ENCODE results near the gene NPC2. TPM values are rescaled to one million over a fixed set of nuclear protein-coding genes. Genes with fewer than 3 reads are reported as not detected.

NPC2 gene
- total and polyA plus RNA-seq, 5 donors, result 116 to 170 (median 121) TPM

DNA sequence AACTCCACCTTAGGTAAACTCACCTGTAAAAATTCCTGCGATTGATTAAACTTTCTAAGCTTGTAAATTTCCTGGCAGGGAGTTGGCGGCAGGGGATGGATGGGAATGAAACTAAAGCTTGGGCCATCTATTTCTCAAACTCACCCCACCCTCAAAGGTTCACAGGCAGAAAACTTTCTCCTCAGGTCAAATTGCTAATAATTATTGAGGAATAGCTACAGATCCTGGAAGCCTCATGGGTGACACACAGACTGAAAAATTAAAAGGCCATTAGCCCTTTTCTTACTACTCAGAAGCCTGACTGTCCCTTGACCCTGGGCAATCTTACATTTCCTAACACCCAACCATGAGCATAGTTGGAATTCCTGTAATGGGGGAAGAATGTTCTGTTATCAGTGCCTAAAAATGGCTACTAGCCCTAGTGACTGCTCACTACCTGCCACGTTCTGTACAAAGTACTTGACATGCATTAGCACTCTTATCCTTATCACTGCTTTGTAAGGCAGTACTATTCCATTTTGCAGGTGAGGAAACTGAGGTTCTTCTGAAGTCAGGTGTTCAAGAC lies 54.7 kb downstream of the NPC2 start:
- no peaks in the 10 kb centered on the region for H3K4me1 ChIP-seq (ENCODE audit: control insufficient read depth, insufficient read depth, low read length)
- H3K27me3 ChIP-seq (ENCODE audit: control insufficient read depth, insufficient read depth), result no peaks in the 10 kb centered on the region
- intact Hi-C loops (cut with DNase I), result no loop called here
- H3K9me3 ChIP-seq (ENCODE audit: control insufficient read depth, low read length), result no peaks in the 10 kb centered on the region
- DNase-seq, result no peak
- 64% methylated on average over 3 of the region's 3 CpGs for whole genome bisulfite sequencing
- H3K27ac ChIP-seq (ENCODE audit: low read length), result no peak overlapping the region
- H3K4me3 ChIP-seq (ENCODE audit: low read length), result no peak overlapping the region
- ATAC-seq, result no peak

DNA sequence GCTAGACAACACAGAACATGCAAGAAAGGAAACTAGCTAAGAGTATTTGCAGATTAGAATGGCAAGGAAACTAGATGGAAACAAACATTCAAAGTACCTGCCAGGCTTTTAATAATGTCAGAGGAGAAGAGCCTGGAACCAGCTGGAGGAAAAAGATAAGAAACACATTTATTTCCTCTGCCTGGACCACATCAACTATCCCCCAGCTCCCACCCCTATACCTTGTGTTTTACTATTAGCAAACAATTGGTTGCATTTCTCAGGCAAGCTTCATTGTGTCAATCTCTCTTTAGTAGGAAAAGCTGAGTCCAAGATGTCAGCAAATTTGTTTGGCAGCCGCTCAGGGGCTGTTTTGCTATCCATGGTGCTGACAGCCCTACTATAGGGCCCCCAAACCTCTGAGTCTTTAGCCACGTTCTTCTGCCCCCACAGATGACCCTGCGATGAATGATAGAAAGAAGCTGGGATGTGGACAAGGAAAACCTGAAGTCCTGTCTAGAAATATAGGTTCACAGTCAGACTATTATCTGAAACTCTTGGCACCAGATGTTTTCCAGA lies 55.5 kb downstream of the NPC2 start:
- Histone ChIP-seq H3K27ac (ENCODE audit: low read length) (no peak overlapping the region), H3K4me1 (ENCODE audit: control insufficient read depth, insufficient read depth, low read length) (no peaks in the 10 kb centered on the region), H3K9me3 (ENCODE audit: control insufficient read depth, low read length) (no peaks in the 10 kb centered on the region), H3K27me3 (ENCODE audit: control insufficient read depth, insufficient read depth) (no peaks in the 10 kb centered on the region), H3K4me3 (ENCODE audit: low read length) (no peak overlapping the region)
- DNase-seq, result no peak
- intact Hi-C loops (cut with DNase I), result no loop called here
- ATAC-seq, result no peak
- 14% methylated on average over 3 of the region's 3 CpGs for WGBS

DNA sequence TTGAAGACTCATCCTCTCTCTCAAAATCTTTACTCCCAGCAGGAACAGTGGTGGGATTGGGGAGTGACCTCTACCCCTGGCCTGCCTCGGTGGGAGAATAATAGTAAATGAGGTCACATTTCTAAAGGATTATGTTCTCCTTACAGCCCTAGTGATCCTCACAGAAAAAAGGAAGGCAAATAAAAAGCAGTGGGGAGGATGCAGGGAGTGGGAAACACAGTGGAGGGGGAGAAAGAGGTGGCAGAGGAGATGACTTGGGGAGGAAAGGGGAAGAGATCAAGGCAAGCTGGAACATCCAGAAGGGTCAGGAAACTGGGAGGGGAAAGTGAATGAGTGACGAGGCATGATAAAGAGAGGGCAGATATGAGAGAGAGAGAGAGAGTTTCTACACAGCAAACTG lies 58.8 kb downstream of the NPC2 start:
- Histone ChIP-seq H3K9me3 (ENCODE audit: control insufficient read depth, low read length) (no peaks in the 10 kb centered on the region), H3K27ac (ENCODE audit: low read length) (no peak overlapping the region), H3K4me1 (ENCODE audit: control insufficient read depth, insufficient read depth, low read length) (no peaks in the 10 kb centered on the region), H3K4me3 (ENCODE audit: low read length) (no peak overlapping the region), H3K27me3 (ENCODE audit: control insufficient read depth, insufficient read depth) (no peaks in the 10 kb centered on the region)
- no peak for ATAC-seq
- intact Hi-C loops (cut with DNase I), result no loop called here
- WGBS, result 21% methylated on average over 2 of the region's 2 CpGs
- no peak for DNase-seq

DNA sequence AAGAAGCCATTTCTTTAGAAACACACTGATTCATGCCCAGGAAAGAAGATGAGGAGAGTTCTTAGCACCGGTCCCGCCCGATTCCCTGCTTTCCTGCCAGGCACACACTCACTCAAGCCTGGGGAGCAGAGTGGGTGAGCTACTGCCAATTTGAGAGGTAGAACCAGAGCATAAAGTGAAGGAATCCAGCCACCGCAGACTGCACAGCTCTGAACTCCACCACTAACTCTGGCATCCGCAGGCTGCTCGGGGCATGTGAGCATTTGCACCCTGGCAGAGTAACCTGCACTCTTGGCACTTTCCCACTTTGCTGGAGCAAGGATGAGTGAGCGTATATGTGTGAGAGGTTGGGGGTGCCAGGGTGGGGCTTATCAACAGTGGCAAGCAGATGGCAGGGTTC lies 63.1 kb downstream of the NPC2 start:
- DNase-seq, result no peak
- peaks cover 4% of the 10 kb centered on the region for H3K4me1 ChIP-seq (ENCODE audit: control insufficient read depth, insufficient read depth, low read length)
- H3K9me3 ChIP-seq (ENCODE audit: control insufficient read depth, low read length), result no peaks in the 10 kb centered on the region
- no peak overlapping the region for H3K27ac ChIP-seq (ENCODE audit: low read length)
- intact Hi-C loops (cut with DNase I), result no loop called here
- H3K27me3 ChIP-seq (ENCODE audit: control insufficient read depth, insufficient read depth), result no peaks in the 10 kb centered on the region
- H3K4me3 ChIP-seq (ENCODE audit: low read length), result no peak overlapping the region
- WGBS, result 89% methylated on average over 7 of the region's 7 CpGs
- ATAC-seq, result no peak

Other genes starting within 250 kb of the NPC2 start
- gene ABCD4, start 190.4 kb downstream of the NPC2 start, total RNA-seq, result 10 to 100 TPM; 18.9 to 28.7 (median 25.2) TPM
- gene ABCD4, start 190.4 kb downstream of the NPC2 start, polyA plus RNA-seq, result 25.4 TPM
- gene VRTN, start 144.8 kb downstream of the NPC2 start, total RNA-seq, result not detected
- not detected for gene VRTN, start 144.8 kb downstream of the NPC2 start, polyA plus RNA-seq
- gene SYNDIG1L, start 67.1 kb downstream of the NPC2 start, total RNA-seq, result under 1 TPM in 2 of 4 donors, not detected in 2; 0.09 to 0.28 TPM
- 0.07 TPM for gene SYNDIG1L, start 67.1 kb downstream of the NPC2 start, polyA plus RNA-seq
- gene ISCA2, start 460 bp upstream of the NPC2 start, total RNA-seq, result 10 to 100 TPM; 29.2 to 40.0 (median 34.9) TPM
- 45.1 TPM for gene ISCA2, start 460 bp upstream of the NPC2 start, polyA plus RNA-seq
- gene LTBP2, start 118.9 kb upstream of the NPC2 start, total RNA-seq, result 10 to 100 TPM; 13.9 to 46.0 (median 23.5) TPM
- 3.4 TPM for gene LTBP2, start 118.9 kb upstream of the NPC2 start, polyA plus RNA-seq
- gene AREL1, start 219.8 kb upstream of the NPC2 start, total RNA-seq, result 10 to 100 TPM; 22.2 to 25.4 (median 23.3) TPM
- 8.2 TPM for gene AREL1, start 219.8 kb upstream of the NPC2 start, polyA plus RNA-seq
- 10 to 100 TPM; 29.3 to 38.8 (median 38.1) TPM for gene FCF1, start 219.8 kb upstream of the NPC2 start, total RNA-seq
- gene FCF1, start 219.8 kb upstream of the NPC2 start, polyA plus RNA-seq, result 13.7 TPM

Data from right cardiac atrium (tissue), 5 donors.